Retina (tissue), 1 donor: ENCODE results near the gene NSDHL.
"Not testable (repeated sequence)": the region's sequence is repeated elsewhere in the genome, so short reads cannot be mapped to it uniquely, and the experiment has no call there.

Experiments
- DNase-seq: peaks from one replicate; pipeline ENCODE4 v3.0.0-alpha.2; 2016

Gene NSDHL

DNA sequence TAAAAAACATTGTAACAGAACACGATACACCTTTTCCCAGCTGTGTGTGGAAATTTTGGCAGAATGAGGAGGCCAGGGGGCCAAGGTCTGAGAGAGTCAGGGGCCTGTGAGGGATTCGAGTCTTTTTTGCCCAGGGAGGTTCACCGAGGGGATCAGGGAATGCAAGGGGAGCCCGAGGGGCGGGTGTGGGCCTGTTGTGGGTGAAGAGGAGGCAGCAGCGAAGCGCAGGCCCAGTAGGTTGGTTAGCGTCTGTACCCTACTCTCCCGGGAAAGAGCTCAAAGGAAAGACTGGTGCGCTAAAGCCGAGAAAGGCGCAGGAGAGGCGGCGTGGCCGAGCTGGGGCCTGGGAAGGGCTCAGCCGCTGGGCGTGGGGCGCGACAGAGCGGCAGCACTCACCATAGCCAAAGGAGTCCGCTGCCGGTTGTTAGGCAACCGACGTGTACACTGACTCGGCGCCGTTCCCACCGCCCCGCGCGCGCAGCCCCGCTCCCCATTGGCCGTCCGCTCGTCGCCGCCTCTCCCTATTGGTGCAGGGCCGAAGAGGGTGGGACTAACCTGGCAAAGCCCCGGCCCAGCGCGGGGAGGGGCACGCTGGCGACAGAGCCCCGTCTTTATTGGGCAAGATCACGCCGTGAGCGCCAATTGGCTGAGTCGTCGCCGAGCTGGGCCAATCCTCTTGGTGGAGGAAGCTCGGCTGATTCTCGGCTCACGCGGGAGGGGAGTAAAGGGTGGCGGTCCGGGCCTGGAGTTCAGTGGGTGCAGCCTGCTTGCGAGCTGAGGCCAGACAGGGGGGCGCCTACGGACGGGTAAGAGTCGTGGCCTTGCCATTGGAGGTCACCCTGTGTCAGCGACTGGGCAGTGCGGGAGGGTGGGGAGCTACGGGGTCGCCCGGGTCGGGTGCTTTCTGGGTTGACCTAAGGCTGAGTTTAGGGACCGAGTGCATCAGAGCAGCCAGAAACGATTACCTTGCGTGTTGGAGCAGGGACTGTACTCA lies at the start of gene NSDHL, which contains the start of gene CETN2:
Gene NSDHL, plus strand, starts transcription at position 752 of the 994 bp plus-strand sequence. CDS start 15,262 bp downstream, outside the sequence.
Gene CETN2, minus strand, starts transcription at position 446 of the 994 bp plus-strand sequence. Its CDS starts 47 bp downstream, at position 399.
- peak; percentile 93 for DNase-seq

DNA sequence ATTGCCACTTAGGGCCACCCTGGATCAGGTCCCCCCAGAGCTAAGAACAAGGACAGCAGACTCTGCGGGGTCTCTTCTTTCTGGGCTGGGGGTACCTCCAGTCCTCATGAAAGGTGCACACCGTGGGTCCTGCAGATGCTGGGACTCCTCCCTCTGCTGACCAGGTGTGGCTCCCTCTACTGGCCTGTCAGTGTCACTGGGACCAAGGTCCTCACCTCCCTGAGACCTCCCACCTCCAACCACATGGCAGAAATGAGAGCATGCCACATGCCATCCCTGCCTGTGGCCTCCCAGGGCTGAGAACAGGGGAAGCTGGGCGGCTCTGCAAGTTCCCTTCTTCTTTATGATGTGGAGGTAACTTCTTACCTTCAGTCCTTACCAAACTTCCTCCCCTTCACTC lies 43.8 kb upstream of the NSDHL start:
- not testable (repeated sequence) for DNase-seq

DNA sequence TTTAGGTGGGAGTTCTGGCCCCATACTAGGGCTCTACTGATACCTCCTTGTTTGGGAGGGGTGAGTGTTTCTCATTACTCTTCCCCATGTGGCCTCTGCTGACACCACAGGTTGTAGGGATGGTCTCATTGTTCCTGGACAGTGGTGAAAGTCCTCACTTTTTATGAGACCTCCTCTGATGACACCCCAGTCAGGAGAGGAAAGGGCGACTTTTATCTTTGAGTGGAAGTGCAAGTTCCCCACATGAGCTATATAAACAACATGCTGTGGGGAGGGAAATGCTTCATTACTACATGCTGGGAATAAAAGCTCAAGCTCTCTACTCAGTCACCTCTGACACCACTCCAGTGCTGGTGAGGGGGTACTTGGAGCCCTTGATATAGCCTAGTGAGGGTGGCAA lies 31.9 kb upstream of the NSDHL start:
- no peak for DNase-seq

DNA sequence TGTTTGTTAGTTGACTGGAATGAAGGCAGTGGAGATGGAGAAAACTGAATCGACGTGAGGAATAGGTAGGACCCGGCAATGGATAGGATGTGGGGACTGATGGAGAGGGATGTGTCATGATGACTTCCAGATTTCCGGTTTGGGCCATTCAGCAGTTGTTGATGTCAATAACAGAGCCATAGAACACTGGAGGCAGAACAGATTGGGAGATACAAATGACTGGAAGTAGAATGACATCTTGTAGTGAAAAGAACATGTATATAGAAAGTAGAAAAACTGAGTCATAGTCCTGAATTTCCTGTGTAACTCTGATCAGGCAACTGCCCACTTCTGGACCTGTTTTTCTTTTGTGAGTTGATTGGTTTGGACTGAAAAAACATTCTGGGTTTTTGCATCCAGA lies 24.8 kb upstream of the NSDHL start:
- no peak for DNase-seq

DNA sequence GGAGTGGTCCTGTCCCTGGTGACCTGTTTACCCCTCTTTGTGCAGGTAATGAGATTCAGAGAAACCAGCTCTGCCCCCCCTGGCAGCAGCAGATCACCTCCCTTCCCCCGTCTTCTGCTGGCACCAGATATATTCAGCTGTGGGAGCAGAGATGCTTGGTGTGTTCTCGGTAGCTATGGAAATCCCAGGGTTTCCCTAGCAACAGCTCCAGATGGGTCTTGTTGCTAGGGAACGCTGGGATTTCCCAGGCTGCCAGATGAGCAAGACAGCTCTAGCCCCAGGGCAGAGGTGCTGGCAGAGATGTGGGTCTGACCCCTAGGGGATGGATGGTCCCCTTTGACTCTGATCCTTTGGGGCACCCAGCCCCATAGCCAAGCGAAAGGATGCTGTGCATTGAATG lies 20.5 kb upstream of the NSDHL start:
- DNase-seq = peak; percentile 58

DNA sequence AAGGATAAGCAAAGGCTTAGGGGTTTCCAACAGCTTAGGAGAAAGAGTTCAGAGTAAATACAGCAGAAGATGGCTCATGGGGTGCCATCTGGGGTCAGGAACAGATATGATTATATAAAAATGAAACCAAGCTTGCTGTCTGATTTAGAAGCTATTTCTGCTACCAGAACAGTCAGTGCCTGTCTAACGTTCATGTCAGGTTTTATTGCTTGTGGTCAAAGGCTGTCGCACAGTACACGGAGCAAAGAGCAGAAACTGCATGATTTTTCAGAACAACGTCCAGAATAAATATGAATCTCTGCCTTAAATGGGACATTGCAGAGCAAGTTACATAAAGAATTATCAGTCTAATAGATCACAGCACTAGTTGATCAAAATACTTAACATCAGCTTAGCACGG lies 17.7 kb upstream of the NSDHL start:
- DNase-seq = no peak

DNA sequence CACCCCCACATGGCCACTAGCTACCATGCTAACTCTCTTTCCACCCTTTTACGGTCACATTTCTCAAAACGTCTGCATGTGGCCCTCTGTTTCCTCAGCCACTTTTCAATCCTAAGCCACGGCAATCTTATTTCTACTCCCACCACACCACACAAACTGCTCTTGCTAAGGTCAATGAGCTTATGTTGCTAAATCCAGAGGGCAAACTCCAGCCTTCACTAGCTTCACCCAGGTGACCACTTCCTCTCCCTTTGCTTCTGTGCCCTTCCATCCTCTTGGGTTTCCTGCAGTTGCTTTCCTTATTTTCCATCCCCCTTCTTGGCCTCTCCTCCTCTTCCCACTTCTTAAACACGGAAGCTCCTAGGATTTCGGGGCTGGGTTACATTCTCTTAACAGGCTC lies 16.8 kb upstream of the NSDHL start:
- DNase-seq = no peak

DNA sequence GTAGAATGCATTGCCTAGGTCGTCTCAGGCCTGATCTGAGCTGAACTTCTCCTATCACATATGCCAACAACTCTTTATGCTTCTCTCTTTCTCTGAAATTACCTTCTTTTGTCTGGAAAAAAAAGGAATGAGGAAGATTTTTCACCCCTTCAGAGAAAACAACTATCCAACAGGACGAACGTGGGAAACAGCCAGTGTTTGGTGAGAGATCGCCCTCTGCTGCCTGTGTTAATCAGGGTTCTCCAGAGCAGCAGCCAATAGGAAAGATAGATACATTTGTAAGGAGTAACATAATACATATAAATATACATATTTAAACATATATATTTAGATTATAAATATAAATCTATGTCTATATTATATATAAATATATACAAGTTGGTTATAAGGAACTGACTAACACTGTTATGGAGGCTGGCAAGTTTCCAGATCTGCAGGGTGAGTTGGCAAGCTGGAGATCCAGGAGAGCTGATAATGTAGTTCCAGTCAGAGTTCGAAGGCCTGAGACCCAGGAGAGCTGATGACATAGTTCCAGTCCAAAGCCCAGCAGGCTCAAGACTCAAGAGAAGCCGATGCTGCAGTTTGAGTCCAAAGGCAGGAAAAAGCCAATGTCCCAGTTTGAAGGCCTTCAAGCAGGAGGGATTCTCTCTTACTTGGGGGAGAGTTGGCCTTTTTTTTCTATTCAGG lies 13.6 kb upstream of the NSDHL start:
- DNase-seq = peak; percentile 29

DNA sequence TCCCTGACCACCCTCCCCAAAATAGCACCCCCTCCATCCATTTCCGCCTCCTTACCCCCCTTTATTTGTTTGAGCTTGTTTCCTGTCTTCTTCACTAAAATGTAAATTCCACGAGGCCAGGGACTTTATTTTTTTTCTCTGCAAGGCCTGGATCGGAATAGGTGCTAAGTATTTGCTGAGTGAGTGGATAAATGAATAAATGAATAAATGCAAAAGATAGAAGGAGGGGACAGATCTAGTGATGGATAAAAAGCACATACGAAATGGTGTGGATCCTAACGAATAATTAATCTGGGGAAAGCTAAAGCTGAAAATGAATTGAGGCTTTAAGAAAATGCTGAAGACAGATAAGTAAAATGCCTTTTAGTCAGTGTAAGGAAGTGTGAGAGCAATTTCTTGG lies 12.5 kb upstream of the NSDHL start:
- DNase-seq = no peak

DNA sequence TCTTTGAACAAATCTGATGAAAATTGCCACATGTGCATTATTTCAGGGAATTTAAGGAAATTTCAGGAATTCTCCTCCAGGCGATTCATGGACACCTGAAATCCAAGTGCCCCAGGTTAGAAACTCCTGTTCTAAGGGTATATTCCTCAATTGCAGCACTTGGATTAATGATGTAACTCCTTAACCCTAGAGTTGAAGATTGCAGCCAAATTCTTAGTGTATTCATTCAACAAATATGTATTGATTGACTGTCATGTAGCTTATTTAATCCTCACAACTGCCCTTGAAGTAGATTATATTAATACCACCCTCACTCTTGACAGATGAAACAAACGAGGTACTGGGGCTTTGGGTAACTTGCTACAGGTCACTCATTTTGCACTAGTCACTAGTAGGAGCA lies 11.6 kb upstream of the NSDHL start:
- DNase-seq = no peak

DNA sequence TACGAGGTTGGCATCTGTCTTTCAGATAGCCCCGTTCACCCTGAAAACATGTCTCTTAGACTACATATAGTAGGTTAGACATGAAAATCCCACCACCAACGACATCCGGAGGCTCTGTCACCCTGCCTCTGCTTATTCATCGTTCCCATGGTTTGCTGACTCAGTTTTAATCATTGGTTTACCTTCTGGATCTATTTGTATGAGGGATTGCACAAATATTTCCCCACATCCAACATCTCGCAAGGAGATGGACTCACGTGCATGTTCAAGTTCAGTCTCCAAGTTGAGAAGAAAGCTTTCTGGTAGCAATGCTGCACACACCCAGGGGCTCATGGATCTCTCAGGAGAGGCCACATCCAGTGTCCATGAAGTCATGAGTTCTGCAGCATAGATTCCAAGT lies 11.1 kb upstream of the NSDHL start:
- no peak for DNase-seq

DNA sequence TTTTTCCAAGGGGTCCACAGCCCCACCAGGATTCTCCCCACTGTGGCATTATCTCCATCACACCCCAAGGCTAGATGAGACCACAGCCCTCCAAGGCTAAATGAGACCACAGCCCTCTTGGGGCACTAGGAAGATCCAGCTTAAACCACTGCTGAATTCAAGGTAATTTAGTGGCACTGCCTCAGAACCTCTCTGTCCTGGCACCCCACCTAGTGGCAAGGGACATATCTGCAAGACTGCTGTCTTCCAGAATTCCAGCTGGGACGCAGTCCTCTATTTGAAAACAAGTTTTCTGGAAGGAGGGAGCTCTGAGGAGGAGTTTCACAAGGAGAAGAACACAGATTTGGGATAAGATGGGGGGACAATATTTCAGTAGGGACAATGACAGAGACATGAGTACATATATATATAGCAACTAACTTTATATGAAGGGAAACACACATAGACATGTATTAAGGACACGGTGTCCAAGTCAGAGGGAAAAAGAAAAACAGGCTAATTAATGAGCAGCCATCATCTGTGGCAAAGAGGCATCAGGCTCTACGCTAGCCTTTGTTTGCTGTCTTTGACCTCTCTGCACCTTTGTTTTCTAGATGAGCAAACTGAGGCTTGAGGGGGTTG lies 9.6 kb upstream of the NSDHL start:
- no peak for DNase-seq

DNA sequence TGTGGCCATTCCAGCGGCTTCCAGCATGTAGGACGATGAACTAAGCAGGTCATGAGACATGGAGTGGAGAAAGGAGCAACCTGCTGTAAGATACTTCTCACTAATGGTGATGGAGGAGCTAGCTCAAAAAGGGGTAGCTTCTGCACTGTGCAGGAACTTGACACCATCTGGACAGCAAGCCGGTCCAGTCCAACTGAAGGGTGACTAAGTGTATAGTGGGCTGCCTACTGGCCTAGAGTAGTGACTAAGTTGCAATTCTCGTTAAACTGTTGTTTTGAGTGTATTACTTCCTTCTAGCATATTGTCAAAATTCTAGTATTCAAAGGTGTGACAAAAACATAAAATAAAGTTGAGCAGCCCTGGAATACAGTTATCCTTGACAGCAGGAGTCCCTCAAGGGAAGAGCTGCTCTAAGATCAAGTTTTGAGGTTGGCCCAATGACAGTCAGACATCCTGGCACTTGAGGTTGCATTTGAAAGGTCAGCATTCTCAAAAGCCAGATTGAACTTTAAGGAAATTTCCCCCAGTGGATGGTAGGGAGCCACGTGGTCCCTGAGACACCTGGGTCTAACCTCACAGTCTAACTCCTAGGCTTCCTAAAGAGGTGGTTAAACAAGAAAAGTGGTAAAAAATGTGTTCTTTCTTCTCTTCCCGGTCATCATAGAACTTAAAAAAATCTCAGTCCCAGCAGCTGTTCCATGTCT lies 8.3 kb upstream of the NSDHL start:
- no peak for DNase-seq

DNA sequence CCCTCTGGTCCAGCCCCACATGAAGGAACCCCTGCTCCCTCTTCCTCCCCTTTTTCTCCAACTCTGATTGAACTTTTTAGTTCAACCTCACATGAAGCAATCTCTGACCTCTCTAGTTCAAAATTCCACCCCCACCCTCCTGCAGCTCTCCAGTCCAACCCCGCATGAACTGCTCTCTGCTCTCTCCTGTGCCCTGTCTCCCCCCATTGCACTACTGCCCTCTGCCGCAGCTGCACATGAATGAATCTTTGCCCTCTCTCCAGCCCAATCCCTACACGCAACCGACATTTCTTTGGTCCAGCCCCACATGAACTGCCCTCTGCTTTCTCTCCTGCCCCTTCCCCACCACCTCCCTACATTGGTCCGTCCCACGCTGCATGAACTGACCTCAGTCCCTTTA lies 7.2 kb upstream of the NSDHL start:
- DNase-seq = no peak

DNA sequence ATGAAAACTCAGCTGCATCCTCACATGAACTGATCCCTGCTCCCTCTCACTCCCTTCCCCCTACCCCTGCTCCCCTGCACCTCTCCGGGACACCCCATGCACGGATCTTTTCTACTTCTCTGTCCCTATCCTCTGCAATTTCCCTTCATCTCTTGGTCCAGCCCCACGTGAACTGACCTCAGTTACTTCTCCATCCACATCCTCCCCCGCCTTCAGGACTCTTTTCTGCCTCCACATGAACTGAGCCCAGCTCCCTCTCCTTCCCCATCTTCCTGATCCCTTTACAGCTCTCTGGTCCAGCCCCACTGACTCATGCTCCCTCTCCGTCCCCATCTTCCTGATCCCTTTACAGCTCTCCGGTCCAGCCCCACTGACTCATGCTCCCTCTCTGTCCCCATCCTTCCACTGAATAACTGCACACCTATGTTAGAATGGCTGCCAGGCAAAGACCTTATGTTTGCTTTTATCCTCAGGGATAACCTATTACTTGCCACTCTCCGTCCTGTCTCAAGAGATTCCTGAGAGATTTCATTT lies 6.0 kb upstream of the NSDHL start:
- no peak for DNase-seq

DNA sequence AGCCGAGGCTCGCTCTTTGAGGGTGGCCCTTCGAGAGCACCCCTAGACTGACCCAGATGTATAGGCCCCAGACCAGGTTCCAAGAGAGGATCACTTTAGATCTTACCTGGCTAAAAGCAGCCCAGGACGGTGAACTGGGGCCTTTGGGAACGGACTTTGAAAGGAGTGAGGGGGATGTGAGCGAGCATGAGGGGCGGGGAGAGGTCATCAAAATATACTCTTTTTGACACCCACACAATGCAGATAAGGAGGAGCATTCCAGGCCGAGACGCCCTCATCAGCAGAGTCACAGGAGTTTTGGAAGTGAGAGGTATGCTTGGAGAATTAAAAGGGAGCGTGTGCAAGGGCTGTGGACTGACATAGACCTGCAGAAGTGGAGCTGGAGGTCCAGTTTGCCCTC lies 528 bp downstream of the NSDHL start:
- DNase-seq = no peak

DNA sequence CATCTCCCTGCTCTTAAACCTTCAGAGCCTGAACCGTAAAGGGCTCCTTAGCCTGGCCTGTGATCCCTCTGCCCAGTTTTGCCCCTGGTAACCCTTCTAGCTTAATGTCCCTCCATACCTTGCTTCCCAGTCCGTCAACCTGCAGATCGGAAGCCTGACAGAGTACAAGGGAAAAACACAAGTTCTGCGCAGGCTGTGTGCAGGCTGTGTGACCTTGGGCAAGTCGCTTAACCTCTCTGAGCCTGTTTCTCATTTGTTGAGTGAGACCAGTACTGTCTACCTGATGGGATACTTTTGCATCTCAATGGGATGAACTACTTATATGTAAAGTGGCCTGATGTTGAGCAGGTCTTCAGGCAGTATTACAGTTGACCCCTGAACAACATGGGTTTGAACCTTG lies 1.7 kb downstream of the NSDHL start:
- DNase-seq = no peak

DNA sequence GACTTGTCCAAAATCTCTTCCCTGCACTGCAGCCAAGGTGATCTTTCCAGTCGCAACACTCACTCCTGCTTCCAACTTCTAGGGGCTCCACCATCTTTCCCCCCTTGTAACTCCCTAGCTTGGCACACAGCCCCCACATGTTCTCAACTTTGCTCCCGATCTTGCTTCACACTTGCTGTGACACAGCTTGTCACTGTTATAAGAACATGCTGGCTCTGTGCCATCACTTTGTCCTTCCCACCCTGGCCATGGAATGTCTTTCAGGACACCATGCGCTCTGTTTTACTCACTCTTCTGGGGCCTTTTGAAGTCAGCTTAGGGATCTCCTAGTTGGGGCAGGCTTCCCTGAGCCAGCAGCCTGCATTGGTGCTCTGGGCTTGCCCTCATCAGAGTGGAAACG lies 2.5 kb downstream of the NSDHL start:
- DNase-seq = no peak

DNA sequence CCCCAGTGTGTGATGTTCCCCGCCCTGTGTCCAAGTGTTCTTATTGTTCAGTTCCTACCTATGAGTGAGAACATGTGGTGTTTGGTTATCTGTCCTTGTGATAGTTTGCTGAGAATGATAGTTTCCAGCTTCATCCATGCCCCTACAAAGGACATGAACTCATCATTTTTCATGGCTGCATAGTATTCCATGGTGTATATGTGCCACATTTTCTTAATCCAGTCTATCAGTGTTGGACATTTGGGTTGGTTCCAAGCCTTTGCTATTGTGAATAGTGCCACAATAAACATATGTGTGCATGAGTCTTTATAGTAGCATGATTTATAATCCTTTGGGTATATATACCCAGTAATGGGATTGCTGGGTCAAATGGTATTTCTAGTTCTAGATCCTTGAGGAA lies 4.6 kb downstream of the NSDHL start:
- DNase-seq = not testable (repeated sequence)

DNA sequence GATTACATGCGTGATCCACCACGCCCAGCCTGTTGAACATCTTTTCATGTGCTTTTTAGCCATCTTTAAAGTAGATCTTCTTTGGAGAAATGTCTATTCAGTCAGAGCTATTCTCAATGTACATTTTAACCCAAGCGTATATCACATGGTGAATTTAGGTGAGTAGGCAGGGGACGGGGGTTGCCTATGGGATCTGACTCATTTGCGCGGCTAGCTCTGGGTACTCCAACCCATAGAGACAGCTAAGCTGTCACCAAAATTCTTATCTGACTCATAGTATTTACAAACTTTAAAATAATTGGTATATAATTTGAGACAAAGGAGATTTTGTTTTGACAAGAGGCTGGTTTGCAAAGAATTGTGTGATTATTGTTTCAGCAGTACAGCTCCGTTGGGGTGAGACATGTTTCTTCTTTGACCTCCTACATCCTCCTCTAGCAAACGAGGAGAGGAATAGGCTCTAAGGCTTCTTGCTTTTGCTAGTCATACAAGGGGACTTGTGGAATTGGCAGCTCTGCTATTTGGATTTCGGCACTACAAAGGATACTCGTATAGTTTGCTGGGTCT lies 12.0 kb downstream of the NSDHL start:
- no peak for DNase-seq

DNA sequence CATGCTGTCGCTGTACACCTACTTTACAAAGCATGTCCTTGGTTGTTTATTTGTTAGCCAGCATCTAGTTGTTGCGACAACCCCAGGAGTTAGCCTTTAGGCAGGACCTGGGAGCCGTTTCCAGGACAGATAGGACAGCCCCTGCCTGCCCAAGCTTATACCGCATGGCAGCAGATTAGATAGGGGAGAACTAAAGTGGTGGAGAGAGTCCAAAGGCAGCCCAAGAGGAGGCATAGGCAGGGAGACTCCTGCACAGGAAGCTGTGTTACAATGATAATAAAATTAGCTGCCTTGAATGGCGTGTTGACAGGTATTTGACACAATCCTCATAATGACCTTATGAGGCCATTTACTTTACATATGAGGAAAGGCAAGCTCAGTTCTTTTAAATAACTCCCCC lies 13.0 kb downstream of the NSDHL start:
- DNase-seq = no peak

DNA sequence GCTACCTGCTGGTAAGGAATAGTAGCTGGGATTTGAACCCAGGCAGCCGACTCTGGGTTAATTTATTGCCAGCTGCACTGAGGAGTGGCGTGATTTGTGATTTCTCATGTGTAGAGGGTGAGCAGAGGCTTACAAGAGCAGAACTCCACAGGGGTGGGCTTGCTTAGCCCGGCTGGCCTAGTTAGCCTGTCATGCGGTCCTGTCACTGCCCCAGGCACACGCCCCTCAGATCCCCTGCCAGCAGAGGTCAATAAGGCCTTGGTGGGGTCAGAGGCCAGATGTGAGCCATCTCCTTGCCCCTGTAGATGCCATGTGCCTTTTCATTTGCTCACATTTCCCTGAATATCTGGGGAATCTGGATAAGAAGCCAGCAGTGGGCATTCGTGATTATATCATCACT lies 13.4 kb downstream of the NSDHL start:
- peak; percentile 10 for DNase-seq
